GM12878 (cell line): Measurements from ENCODE around the gene LACTBL1. TPM values are rescaled to one million over a fixed set of nuclear protein-coding genes. Genes with fewer than 3 reads are reported as not detected.

ENCODE experiments used
- ATAC-seq: fragments of 200-7000 bp; cut with Tn5 transposase; 3 replicates; pipeline ENCODE4 v1.9.1; 2020; ENCODE audit warnings: mild to moderate bottlenecking, moderate library complexity
- BruUV-seq: library from RNA; stranded (reverse); fragments of 400-500 nt; replicated peaks from 2 replicates; lab custom pipeline; 2021; lab: Mats Ljungman, UMichigan
- CTCF ChIA-PET: fragments of 300-600 bp; sonication (Branson Sonifier 250); formaldehyde crosslinking; extraction: SDS; loops from one replicate; lab custom pipeline; 2021; ENCODE audit warnings: inconsistent platforms; lab: Yijun Ruan, JAX
- POLR2A ChIA-PET: fragments of 350-600 bp; formaldehyde crosslinking; extraction: SDS; loops from one replicate; lab custom pipeline; 2021; ENCODE audit warnings: inconsistent platforms; lab: Charles Lee
- RAD21 ChIA-PET: fragments of 300-600 bp; sonication (Branson Sonifier 250); formaldehyde crosslinking; loops from one replicate; lab custom pipeline; 2023; ENCODE audit warnings: antibody characterized with exemption; ENCODE audit not compliant: unreplicated experiment; lab: Charles Lee
- SMC1A ChIA-PET: fragments of 300-600 bp; sonication (Branson Sonifier 250); formaldehyde crosslinking; loops from one replicate; lab custom pipeline; 2023; ENCODE audit not compliant: unreplicated experiment, uncharacterized antibody; lab: Charles Lee
- DNase-seq: peaks from one replicate; pipeline ENCODE4 v3.0.0-alpha.2; 2011; ENCODE audit warnings: low read depth, low spot score
- FAIRE-seq: peaks from 3 replicates; lab custom pipeline; 2011; peaks lifted over from hg19 to GRCh38; lab: Jason Lieb, UNC
- H2AFZ ChIP-seq: 2 replicates; pipeline ENCODE4 v1.6.0; 2011; ENCODE audit warnings: low read depth, low read length, control low read depth; ENCODE audit not compliant: control insufficient read depth
- H3K27ac ChIP-seq: 2 replicates; pipeline ENCODE4 v1.5.1; 2011; ENCODE audit warnings: control low read depth; ENCODE audit not compliant: control insufficient read depth, insufficient read depth
- H3K27me3 ChIP-seq, 2 experiments: replicated peaks in 1 of 2; 2 replicates each; pipeline versions ENCODE4 v1.6.0 to v1.6.1; 2011; ENCODE audit warnings: low read length in 1 of 2; ENCODE audit not compliant: control insufficient read depth in 2 of 2, insufficient read depth in 2 of 2
- H3K36me3 ChIP-seq, 2 experiments: 2 replicates each; pipeline ENCODE4 v1.5.1; 2011; ENCODE audit warnings: low read length in 1 of 2; ENCODE audit not compliant: control insufficient read depth in 2 of 2, insufficient read depth in 2 of 2
- H3K4me1 ChIP-seq: 2 replicates; pipeline ENCODE4 v1.6.1; 2011; ENCODE audit warnings: mild to moderate bottlenecking, low read length, moderate library complexity, mixed read lengths; ENCODE audit not compliant: control insufficient read depth, insufficient read depth
- H3K4me2 ChIP-seq: 2 replicates; pipeline ENCODE4 v1.6.0; 2011; ENCODE audit warnings: control low read depth; ENCODE audit not compliant: control insufficient read depth, insufficient read depth
- H3K4me3 ChIP-seq: fragments of 200-600 bp; sonication (generic); 2 replicates; pipeline ENCODE4 v1.5.1; 2016
- H3K79me2 ChIP-seq: 2 replicates; pipeline ENCODE4 v1.6.0; 2011; ENCODE audit warnings: low read length; ENCODE audit not compliant: control insufficient read depth, insufficient read depth
- H3K9ac ChIP-seq: 2 replicates; pipeline ENCODE4 v1.8.0; 2011; ENCODE audit warnings: low read length, control low read depth, mixed read lengths; ENCODE audit not compliant: control insufficient read depth, insufficient read depth
- H3K9me3 ChIP-seq: replicated peaks from 3 replicates; pipeline ENCODE4 v1.5.1; 2011; ENCODE audit warnings: mild to moderate bottlenecking, low read length; ENCODE audit not compliant: control insufficient read depth, insufficient read depth
- H4K20me1 ChIP-seq: 2 replicates; pipeline ENCODE4 v1.6.0; 2011; ENCODE audit not compliant: control insufficient read depth, insufficient read depth
- CHD2 ChIP-seq: IDR thresholded peaks from 2 replicates; pipeline ENCODE4 v1.6.1; 2011; ENCODE audit warnings: low read depth, low read length, improper control_type of control experiment, borderline replicate concordance
- IRF4 ChIP-seq: IDR thresholded peaks from 2 replicates; pipeline ENCODE4 v1.6.1; 2011; ENCODE audit warnings: low read depth, low read length
- MYC ChIP-seq: IDR thresholded peaks from 2 replicates; pipeline ENCODE4 v1.6.1; 2011; ENCODE audit warnings: mild to moderate bottlenecking, low read length, moderate library complexity, inconsistent platforms; ENCODE audit not compliant: insufficient read depth, insufficient replicate concordance, insufficient read length, severe bottlenecking
- NFIC ChIP-seq: IDR thresholded peaks from 2 replicates; pipeline ENCODE4 v1.6.1; 2012; ENCODE audit warnings: low read depth, mild to moderate bottlenecking, inconsistent platforms, low read length, moderate library complexity
- NRF1 ChIP-seq: conservative IDR thresholded peaks from 2 replicates; pipeline ENCODE4 v1.6.1; 2011; ENCODE audit warnings: mild to moderate bottlenecking, low read depth, low read length, improper control_type of control experiment
- PKNOX1 ChIP-seq: fragments of 450-650 bp; IDR thresholded peaks from 2 replicates; pipeline ENCODE4 v1.6.1; 2016; ENCODE audit warnings: mild to moderate bottlenecking
- SMC3 ChIP-seq: IDR thresholded peaks from 2 replicates; pipeline ENCODE4 v1.6.1; 2011; ENCODE audit warnings: low read length, improper control_type of control experiment, borderline replicate concordance
- STAT1 ChIP-seq: fragments of 450-650 bp; conservative IDR thresholded peaks from 2 replicates; pipeline ENCODE4 v1.6.1; 2014; ENCODE audit warnings: antibody characterized with exemption, mild to moderate bottlenecking
- ZNF24 ChIP-seq: fragments of 450-650 bp; IDR thresholded peaks from 2 replicates; pipeline ENCODE4 v1.6.1; 2017; ENCODE audit warnings: antibody characterized with exemption, mild to moderate bottlenecking
- ZNF384 ChIP-seq: IDR thresholded peaks from 2 replicates; pipeline ENCODE4 v1.6.1; 2012; ENCODE audit warnings: low read depth, mild to moderate bottlenecking, low read length, improper control_type of control experiment, borderline replicate concordance
- WGBS: methylation state at CpG from one replicate; pipeline ENCODE4 v1.1.6; 2016; ENCODE audit warnings: low lambda C conversion rate; ENCODE audit not compliant: insufficient replicate concordance, insufficient coverage; ENCODE audit errors: missing lambda C conversion rate; 5-methylcytosine and 5-hydroxymethylcytosine counted together
- in situ Hi-C: fragments of 300-500 bp; cut with MboI; formaldehyde crosslinking; loops from 9 replicates; pipeline ENCODE4 v1.14.3; 2018; ENCODE audit warnings: mixed read lengths
- intact Hi-C: fragments of 100-400 bp; cut with micrococcal nuclease; formaldehyde crosslinking; loops from one replicate; pipeline ENCODE4 v1.14.2; 2022; ENCODE audit not compliant: unreplicated experiment
- polyA plus RNA-seq, 11 experiments: library from polyadenylated mRNA; depleted of rRNA in 4 of 11; unstranded in 6 of 11; stranded (reverse) in 5 of 11; fragments of >200 nt; fragmentation: Nextera tagmentation in 4 of 11; fragmentation: Illumina TruSeq in 1 of 11; extraction: Ambion mirVana in 4 of 11; extraction: Trizol in 1 of 11; gene quantifications; 1 replicate in 1 of 11; 2 replicates in 10 of 11; pipeline versions ENCODE4 v1.2.1 to v1.2.3, GENCODE V29; 2011 to 2016; ENCODE audit warnings: inconsistent platforms in 2 of 11, missing spikeins in 2 of 11, low read depth in 1 of 11
- total RNA-seq, 4 experiments: library from RNA; depleted of rRNA in 3 of 4; stranded (reverse); fragments of >200 nt in 3 of 4; fragmentation: Illumina TruSeq in 1 of 4; extraction: Trizol in 1 of 4; gene quantifications; 2 replicates each; pipeline versions ENCODE4 v1.2.1 to v1.2.3, GENCODE V29; 2013 to 2021
- TF ChIP-seq, protein P1 (sequence below): fragments of 450-650 bp; formaldehyde crosslinking; IDR thresholded peaks from 2 replicates; pipeline ENCODE4 v1.4.0; 2020; ENCODE audit warnings: mild to moderate bottlenecking, moderate library complexity

The LACTBL1 gene
- total and polyA plus RNA-seq, 10 of the 15 experiments (the other 5 are each of a cell fraction or from before 2014, with no cell fraction given): 0.08 TPM; not detected in 9

GRCh38 chr1:23008901-23009300 is 36.2 kb upstream of the LACTBL1 start:
- BruUV-seq: no TSS peak
- ChIA-PET POLR2A (no interaction called here), RAD21 (no interaction called here), CTCF (no interaction called here), SMC1A (no interaction called here)
- no peak for DNase-seq
- no peaks in the 10 kb centered on the region for H3K27me3 ChIP-seq
- intact Hi-C loops: no loop called here
- no peak overlapping the region for H2AFZ ChIP-seq
- in situ Hi-C loops: no loop called here
- no peak for FAIRE-seq
- TF ChIP-seq NRF1: no peak
- no peak for TF ChIP-seq PKNOX1
- no peak for TF ChIP-seq ZNF384
- TF ChIP-seq SMC3: no peak
- no peak for TF ChIP-seq IRF4
- TF ChIP-seq STAT1: no peak
- TF ChIP-seq CHD2: no peak
- TF ChIP-seq NFIC: no peak
- TF ChIP-seq ZNF24: no peak
- TF ChIP-seq MYC: no peak
- TF ChIP-seq, protein P1, sequence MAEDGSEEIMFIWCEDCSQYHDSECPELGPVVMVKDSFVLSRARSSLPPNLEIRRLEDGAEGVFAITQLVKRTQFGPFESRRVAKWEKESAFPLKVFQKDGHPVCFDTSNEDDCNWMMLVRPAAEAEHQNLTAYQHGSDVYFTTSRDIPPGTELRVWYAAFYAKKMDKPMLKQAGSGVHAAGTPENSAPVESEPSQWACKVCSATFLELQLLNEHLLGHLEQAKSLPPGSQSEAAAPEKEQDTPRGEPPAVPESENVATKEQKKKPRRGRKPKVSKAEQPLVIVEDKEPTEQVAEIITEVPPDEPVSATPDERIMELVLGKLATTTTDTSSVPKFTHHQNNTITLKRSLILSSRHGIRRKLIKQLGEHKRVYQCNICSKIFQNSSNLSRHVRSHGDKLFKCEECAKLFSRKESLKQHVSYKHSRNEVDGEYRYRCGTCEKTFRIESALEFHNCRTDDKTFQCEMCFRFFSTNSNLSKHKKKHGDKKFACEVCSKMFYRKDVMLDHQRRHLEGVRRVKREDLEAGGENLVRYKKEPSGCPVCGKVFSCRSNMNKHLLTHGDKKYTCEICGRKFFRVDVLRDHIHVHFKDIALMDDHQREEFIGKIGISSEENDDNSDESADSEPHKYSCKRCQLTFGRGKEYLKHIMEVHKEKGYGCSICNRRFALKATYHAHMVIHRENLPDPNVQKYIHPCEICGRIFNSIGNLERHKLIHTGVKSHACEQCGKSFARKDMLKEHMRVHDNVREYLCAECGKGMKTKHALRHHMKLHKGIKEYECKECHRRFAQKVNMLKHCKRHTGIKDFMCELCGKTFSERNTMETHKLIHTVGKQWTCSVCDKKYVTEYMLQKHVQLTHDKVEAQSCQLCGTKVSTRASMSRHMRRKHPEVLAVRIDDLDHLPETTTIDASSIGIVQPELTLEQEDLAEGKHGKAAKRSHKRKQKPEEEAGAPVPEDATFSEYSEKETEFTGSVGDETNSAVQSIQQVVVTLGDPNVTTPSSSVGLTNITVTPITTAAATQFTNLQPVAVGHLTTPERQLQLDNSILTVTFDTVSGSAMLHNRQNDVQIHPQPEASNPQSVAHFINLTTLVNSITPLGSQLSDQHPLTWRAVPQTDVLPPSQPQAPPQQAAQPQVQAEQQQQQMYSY: no peak
- no peak overlapping the region for H3K9ac ChIP-seq
- H3K4me3 ChIP-seq: no peak overlapping the region
- no peak overlapping the region for H3K27ac ChIP-seq
- no peaks in the 10 kb centered on the region for H3K9me3 ChIP-seq
- no peak overlapping the region for H3K4me2 ChIP-seq
- H4K20me1 ChIP-seq: no peaks in the 10 kb centered on the region
- no peak for ATAC-seq
- peaks cover 3% of the 10 kb centered on the region; the same call in 1 of the 2 replicates for H3K4me1 ChIP-seq
- 92% methylated on average over 2 of the region's 2 CpGs for WGBS
- H3K79me2 ChIP-seq: no peaks in the 10 kb centered on the region
- H3K36me3 ChIP-seq: no peaks in the 10 kb centered on the region
